ENCODE results near the gene LGALS4. TPM values are rescaled to one million over a fixed set of nuclear protein-coding genes. Genes with fewer than 3 reads are reported as not detected.
"Not testable (repeated sequence)": the region's sequence is repeated elsewhere in the genome, so short reads cannot be mapped to it uniquely, and the experiment has no call there.

The LGALS4 gene
- total and polyA plus RNA-seq, 9 donors: 0.57 to 7.4 (median 1.4) TPM

- H3K27ac ChIP-seq: no peak overlapping the region
- no peaks in the 10 kb centered on the region for H3K36me3 ChIP-seq
- no peak for DNase-seq
- H3K9me3 ChIP-seq: no peaks in the 10 kb centered on the region
- WGBS, 3 donors: 83 to 93% (median 88%) methylated on average over 5 of the region's 5 CpGs
- no peaks in the 10 kb centered on the region for H3K27me3 ChIP-seq
- TF ChIP-seq CTCF (IDR thresholded peaks at IDR 0.05): no peak
- TF ChIP-seq POLR2A (IDR thresholded peaks at IDR 0.05): no peak
- no peak for TF ChIP-seq EP300 (IDR thresholded peaks at IDR 0.05)
- intact Hi-C loops (cut with DNase I): loop anchor here in 1 of 4 donors (2.0 kb wide), 1 partner anchor 19 kb away; no protein-coding TSS in a partner anchor
- no peak overlapping the region for H3K4me3 ChIP-seq
- H3K4me1 ChIP-seq (ENCODE audit: insufficient read depth): no peaks in the 10 kb centered on the region
Observed at GRCh38 chr19:38793671-38794070, 19.1 kb downstream of the LGALS4 start.

- WGBS, 3 donors: 65 to 76% (median 69%) methylated on average over 8 of the region's 8 CpGs
- DNase-seq: no peak
- TF ChIP-seq EP300 (IDR thresholded peaks at IDR 0.05) (no peak), POLR2A (IDR thresholded peaks at IDR 0.05) (no peak), CTCF (IDR thresholded peaks at IDR 0.05) (no peak)
- Histone ChIP-seq H3K27ac (no peak overlapping the region), H3K27me3 (no peaks in the 10 kb centered on the region), H3K4me1 (ENCODE audit: insufficient read depth) (no peaks in the 10 kb centered on the region), H3K9me3 (no peaks in the 10 kb centered on the region), H3K4me3 (no peak overlapping the region), H3K36me3 (no peaks in the 10 kb centered on the region)
- intact Hi-C loops (cut with DNase I): loop anchor here in 1 of 4 donors (2.0 kb wide), 1 partner anchor 18 kb away; no protein-coding TSS in a partner anchor
Observed at GRCh38 chr19:38793177-38793576, 19.6 kb downstream of the LGALS4 start.

GRCh38 chr19:38792250-38793111 lies 20.3 kb downstream of the LGALS4 start:
- Histone ChIP-seq H3K27me3 (no peaks in the 10 kb centered on the region), H3K4me3 (peak overlapping the region; percentile 18), H3K9me3 (no peaks in the 10 kb centered on the region), H3K27ac (no peak overlapping the region), H3K36me3 (no peaks in the 10 kb centered on the region), H3K4me1 (ENCODE audit: insufficient read depth) (no peaks in the 10 kb centered on the region)
- no peak for TF ChIP-seq CTCF (IDR thresholded peaks at IDR 0.05)
- TF ChIP-seq POLR2A (IDR thresholded peaks at IDR 0.05): no peak
- TF ChIP-seq EP300 (IDR thresholded peaks at IDR 0.05): no peak
- 16 to 29% (median 18%) methylated on average over 20 to 65 of the region's 71 CpGs for WGBS, 3 donors
- DNase-seq: peak in 1 of 5 donors; percentile 62
- intact Hi-C loops (cut with DNase I): loop anchor here in 1 of 4 donors (2.0 kb wide), 1 partner anchor 18 kb away; no protein-coding TSS in a partner anchor

- not testable (repeated sequence) for H3K27me3 ChIP-seq
Observed at GRCh38 chr19:38791451-38792064, 21.2 kb downstream of the LGALS4 start.

GRCh38 chr19:38790507-38791403 lies 22.0 kb downstream of the LGALS4 start:
- H3K27me3 ChIP-seq; H3K4me3 ChIP-seq; H3K36me3 ChIP-seq; intact Hi-C loops (cut with DNase I); H3K9me3 ChIP-seq; H3K27ac ChIP-seq; H3K4me1 ChIP-seq (ENCODE audit: insufficient read depth); DNase-seq: not testable (repeated sequence)
- WGBS, 3 donors: 56% methylated on average over 18 to 20 of the region's 49 CpGs; no CpG with 5 or more reads in 1 of the 3 donors

More at GRCh38 chr19:38791451-38792064, 21.2 kb downstream of the LGALS4 start:
- H3K9me3 ChIP-seq; DNase-seq; H3K36me3 ChIP-seq; H3K27ac ChIP-seq; H3K4me1 ChIP-seq (ENCODE audit: insufficient read depth); H3K4me3 ChIP-seq: not testable (repeated sequence)
- intact Hi-C loops (cut with DNase I): loop anchor here in 1 of 4 donors (2.0 kb wide), 1 partner anchor 17 kb away; no protein-coding TSS in a partner anchor
- 0% methylated on average over 1 of the region's 40 CpGs; no CpG with 5 or more reads in 2 of the 3 donors for WGBS, 3 donors

All from ovary (tissue), 9 donors.